CMK (cell line): Measurements from ENCODE around the gene MORN2.
"Not testable (repeated sequence)": the region's sequence is repeated elsewhere in the genome, so short reads cannot be mapped to it uniquely, and the experiment has no call there.

Experiments
- DNase-seq: peaks from one replicate; pipeline ENCODE4 v3.0.0-alpha.2; 2010; ENCODE audit warnings: low read depth

MORN2 gene

DNA sequence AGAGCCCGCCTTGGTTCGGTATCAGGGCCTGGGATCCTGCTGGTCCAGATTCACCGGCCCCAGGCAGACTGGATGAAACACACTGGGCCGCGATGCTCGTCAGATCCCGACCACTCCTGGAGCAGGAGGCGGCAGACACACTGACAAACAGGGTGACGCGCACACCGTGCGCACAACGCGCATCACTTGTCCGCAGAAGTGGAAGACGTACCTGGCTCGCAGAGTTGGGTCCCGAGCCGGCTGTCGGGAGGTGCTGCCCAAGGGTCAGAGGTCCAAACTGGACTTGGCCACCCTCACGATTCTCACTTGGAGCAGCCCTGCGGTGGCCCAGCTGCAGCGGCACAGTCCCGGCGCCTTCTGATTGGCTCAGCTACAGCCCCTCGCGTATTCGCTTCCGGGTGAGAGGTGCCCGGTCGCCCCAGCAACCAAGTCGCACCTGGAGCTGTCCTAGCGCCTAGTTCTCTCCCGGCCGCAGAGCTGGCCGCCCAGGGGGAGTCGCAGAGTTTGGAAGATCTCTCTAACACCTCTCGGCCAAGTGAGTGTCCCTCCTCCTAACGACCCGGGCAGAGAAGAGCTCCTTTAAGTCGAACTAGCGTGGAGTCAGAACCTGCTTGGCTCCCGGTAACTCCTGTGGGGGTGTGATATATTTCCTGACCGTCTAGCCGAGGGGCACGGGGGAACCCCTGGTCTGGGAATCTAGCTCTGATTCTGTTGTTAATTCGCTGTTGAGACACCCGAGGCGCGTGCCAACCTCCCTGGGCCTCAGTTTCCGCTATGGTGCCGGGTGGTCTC, at the start of gene MORN2, which contains the start of gene DHX57:
Gene MORN2 (plus strand): TSS at position 401 of the 792 bp plus-strand sequence.
Gene DHX57 (minus strand): TSS at position 359 of the 792 bp plus-strand sequence. CDS start 7,529 bp downstream, outside the sequence.
- DNase-seq, result peak; percentile 30

DNA sequence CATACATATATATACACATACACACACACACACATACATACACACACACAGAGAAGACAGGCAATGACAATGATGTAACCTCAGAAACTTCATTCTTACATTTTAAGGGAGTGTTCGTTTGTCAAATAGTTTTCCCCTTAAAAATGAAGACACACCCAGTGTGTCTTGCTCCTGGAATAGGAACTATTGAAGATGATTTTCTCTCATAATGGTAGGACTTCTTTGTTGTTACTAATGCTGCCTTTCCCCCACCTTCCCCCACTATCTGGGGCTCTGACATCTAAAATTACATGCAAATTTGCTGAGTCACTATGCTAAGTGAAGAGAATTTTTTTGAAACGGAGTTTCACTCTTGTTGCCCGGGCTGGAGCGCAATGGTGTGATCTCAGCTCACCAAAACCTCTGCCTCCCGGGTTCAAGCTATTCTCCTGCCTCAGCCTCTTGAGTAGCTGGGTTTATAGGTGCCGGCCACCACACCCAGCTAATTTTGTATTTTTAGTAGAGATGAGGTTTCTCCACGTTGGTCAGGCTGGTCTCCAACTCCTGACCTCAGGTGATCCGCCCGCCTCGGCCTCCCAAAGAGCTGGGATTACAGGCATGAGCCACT, 48.1 kb upstream of the MORN2 start:
- DNase-seq, result not testable (repeated sequence)

DNA sequence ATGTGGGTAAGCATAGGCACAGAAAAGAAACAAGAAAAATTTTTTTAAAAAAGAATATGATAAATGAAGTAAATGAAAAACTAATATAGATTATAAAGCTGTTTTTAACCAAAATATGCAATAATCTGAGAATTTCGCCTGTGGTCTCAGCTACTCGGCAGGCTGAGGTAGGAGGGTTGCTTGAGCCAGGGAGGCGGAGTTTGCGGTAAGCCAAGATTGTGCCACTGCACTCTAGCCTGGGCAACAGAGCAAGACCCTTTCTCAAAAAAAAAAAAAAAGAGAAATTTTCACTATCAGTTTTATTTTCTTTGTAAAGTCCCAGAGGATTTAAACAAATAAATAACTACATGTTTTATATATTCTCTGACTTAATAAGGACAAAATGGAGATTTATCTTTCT, 47.3 kb upstream of the MORN2 start:
- DNase-seq, result no peak

GRCh38 chr2:38829971-38830370, 45.8 kb upstream of the MORN2 start:
- DNase-seq, result no peak

GRCh38 chr2:38830526-38831159, 45.1 kb upstream of the MORN2 start:
- DNase-seq, result no peak

DNA sequence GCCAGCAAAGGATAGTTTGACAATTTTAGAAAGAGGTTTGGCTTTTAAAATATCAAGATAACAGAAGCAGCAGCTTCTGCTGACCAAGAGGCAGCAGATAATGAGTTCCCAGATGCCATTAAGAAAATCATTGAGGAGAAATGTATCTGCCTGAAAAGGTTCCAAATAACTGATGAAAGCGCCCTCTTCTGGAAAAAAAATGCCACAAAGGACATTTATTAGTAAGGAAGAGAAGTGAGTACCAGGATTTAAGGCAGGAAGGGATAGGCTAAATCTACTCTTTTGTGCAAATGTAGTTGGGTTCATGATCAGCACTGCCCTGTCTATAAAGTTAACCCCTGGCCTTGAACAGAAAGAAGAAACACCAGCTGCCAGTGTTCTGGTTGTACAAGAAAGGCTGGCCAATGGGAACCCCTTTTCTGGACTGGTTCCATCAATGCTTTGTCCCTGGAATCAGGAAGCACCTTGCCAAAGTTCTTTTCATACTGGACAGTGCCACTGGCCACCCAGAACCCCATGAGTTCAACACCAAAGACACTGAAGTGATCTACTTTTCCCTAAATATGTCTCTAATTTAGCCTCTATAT, 40.7 kb upstream of the MORN2 start:
- no peak for DNase-seq

GRCh38 chr2:38835990-38836389, 39.8 kb upstream of the MORN2 start:
- DNase-seq, result no peak

GRCh38 chr2:38836791-38837190, 39.0 kb upstream of the MORN2 start:
- DNase-seq, result no peak

DNA sequence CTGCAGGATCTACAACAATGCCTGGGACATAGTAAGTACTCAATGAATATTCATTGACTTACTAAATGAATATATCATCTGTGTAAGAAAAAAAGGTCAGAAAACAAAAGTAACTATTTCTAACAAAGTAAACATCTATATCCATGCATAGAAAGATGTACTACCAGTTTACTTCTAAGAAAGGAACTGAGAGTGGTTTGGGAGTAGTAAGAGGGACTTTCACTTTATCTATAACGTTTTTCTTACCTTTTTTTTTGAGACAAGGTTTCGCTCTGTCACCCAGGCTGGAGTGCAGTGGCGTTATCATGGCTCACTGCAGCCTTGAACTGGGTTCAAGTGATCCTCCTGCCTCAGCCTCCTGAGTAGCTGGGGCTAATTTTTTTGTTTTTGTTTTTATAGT, 25.7 kb upstream of the MORN2 start:
- no peak for DNase-seq

GRCh38 chr2:38856165-38856564, 19.6 kb upstream of the MORN2 start:
- DNase-seq, result no peak

- no peak for DNase-seq
Observed at GRCh38 chr2:38862476-38862875, 13.3 kb upstream of the MORN2 start.

- DNase-seq, result no peak
Observed at GRCh38 chr2:38863061-38863695, 12.6 kb upstream of the MORN2 start.

DNA sequence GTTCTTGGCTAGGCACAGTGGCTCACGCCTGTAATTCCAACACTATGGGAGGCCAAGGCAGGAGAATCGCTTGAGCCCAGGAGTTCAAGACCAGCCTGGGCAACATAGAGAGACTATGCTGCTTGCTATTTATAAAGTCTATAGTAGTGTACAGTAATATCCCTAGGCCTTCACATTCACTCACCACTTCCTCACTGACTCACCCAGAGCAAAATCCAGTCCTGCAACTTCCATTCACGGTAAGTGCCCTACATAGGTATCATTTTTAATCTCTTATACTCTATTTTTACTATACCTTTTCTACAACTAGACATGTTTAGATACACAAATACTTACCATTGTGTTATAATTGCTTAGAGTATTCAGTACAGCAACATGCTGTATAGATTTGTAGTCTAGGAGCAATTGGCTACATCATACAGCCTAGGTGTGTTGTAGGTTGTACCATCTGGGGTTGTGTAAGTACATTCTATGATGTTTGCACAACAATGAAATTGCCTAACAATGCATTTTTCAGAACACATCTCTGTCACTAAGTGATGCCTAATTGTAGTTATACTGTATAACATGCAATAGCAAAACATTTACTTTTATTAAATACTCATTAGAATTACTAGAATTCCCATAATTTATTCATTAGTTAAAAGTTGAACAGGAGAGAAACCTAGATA, 8.9 kb upstream of the MORN2 start:
- DNase-seq, result no peak

DNA sequence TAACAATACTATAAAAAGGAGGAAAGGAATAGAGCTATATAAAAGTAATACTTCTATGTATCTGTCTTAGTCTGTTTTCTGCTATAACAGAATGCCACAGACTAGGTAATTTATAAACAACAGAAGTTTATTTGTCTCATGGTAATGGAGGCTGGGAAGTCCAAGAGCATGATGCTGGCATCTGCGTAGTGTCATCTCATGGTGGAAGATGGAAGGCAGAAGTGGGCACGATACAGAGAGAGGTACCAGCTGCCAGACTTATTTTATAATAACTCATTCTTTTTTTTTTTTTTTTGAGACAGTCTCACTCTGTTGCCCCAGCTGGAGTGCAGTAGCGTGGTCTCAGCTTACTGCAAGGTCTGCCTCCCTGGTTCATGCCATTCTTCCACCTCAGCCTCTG, 4.3 kb upstream of the MORN2 start:
- DNase-seq, result no peak

DNA sequence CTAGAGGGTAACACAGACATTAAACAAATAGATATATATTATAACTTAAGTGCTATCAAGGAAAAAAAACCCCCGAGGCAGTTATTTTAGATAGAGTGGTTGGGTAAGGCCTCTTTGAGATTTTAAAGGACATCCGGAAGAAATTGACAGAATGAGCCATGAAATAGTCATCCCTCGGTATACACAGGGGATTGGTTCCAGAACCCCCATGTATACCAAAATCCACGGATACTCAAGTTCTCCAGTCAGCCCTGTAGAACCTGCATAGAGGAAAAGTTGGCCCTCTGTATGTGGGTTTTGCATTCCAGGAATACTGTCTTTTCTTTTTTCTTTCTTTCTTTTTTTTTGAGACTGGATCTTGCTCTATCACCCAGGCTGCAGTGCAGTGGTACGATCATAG, 2.0 kb upstream of the MORN2 start:
- DNase-seq, result no peak

DNA sequence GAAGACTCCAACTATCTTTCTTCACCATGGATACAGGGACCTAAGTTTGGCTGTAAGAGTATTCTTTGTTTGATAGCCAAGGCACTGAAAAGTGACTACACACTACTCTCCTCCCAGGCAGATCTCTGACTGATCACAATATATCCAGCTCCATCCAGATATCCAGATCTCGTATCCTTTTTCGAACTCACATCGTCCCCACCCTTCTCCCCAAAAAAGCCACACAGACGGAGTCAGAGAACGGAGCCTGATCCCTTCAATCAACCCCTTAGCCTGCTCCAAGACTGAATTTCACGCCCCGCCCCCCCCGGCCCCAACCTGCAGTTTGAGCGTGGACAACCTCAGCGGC, 575 bp upstream of the MORN2 start:
- no peak for DNase-seq

DNA sequence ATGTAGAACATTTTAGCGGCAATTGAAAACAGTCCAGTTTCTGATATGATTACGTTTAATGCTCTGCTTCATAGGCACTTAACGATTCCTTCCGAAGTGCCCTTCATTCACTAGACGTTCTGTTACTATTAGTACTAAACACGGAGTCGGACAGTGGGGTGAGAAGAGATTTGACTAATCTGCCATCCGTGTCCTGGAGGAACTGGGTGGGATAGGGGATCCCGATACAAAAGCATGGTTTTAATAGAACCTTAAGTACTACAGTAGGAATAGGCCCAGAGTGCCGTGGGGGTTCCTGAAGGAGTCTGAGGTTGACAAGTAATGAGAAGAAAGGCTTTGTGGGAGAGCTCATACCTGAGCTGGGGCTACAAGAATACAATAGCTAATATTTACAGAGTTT, 631 bp downstream of the MORN2 start:
- no peak for DNase-seq

DNA sequence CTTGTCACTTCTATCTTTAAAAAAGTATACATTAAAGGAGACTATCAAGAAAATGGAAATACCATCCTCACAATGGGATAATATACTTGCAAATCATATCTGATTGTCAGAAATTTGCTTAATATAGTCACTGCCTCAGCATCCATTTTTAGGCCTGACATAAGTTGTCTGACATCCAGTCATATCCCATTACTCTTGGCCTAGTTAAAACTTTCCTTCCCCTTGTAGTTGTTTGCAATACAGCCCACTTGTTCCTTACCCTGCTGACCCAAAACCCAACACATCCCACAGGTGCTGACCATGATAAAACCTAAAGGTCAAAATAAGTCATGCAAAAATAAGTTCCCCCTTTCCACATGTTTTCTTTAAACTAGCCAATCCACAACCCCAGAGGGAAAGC, 10.3 kb downstream of the MORN2 start:
- DNase-seq, result no peak

GRCh38 chr2:38887347-38887746, 11.6 kb downstream of the MORN2 start:
- DNase-seq, result no peak

- no peak for DNase-seq
Observed at GRCh38 chr2:38887902-38888554, 12.3 kb downstream of the MORN2 start.

GRCh38 chr2:38889045-38889444, 13.3 kb downstream of the MORN2 start:
- no peak for DNase-seq
